ENCODE data around the gene OR5W2. TPM values are rescaled to one million over a fixed set of nuclear protein-coding genes. Genes with fewer than 3 reads are reported as not detected.

The OR5W2 gene
- total RNA-seq: not detected in 2 replicates

DNA sequence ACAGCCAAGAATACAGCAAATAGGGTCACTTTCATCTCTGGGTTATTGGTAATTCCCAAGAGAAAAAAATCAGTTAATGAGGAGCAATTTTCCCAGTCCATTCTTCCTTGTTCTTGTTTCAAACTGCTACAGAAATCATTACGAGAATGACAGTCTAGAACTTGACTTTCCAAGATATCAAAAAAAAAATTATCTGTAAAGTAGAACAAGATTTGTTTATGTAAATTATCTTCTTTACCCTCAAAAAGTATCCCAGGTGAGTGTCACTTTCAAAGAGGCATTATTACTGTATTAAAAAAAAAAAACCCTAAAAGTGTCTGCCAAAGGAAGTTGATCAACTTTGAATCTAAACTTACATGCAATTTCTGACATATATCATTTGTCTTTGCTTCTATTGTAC, at the start of gene OR5W2:
Gene OR5W2, minus strand, starts transcription at position 101 of the 400 bp plus-strand sequence. Its CDS starts 0 bp downstream, at position 101.

DNA sequence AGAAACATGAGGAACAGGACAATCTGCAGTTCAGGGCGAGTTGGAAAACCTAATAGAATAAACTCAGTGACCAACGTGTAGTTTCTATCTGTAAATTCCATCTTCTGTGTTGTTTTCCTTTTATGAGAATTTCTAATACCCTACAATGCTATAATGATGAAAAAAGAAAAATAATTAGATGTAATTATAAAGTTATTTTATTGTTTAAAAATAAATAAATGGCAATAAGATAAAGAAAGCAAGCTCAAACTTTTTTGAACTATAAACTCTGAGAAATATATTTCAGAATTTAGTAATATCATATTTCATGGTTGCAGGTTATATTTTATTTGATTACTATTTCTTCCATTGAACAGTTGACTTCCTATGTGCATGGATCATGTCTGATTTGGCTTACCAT, 21.9 kb upstream of the OR5W2 start, which contains the start of gene OR5I1:
Gene OR5I1, minus strand, starts transcription at position 101 of the 400 bp plus-strand sequence. Its CDS starts 0 bp downstream, at position 101.

DNA sequence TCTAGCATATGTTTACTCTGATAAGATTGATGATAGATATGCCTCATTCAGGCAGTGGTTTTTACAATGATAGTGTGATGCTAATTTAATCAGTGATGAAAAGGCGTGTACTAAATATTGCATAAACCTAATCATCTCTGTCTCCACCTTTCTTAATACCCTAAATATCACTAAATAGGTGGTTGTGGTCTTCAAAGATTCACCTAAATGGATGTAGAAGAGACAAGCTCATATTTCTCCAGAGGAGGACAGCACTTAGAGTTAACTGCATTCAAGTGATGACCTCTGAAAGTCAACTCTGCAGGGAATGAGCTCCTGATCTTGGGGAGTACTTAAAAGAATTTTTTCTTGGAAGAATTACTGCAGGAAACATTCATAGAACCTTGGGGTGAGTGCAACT, 31.4 kb downstream of the OR5W2 start, which contains the start of gene TRIM51:
Gene TRIM51, plus strand, starts transcription at position 301 of the 400 bp plus-strand sequence. CDS start 2,132 bp downstream, outside the sequence.

Other genes with a start within 250 kb of the OR5W2 start
- gene OR5D13, start 141.1 kb downstream of the OR5W2 start, total RNA-seq: not detected in 2 replicates
- not detected in 2 replicates for gene OR5D14, start 119.0 kb downstream of the OR5W2 start, total RNA-seq
- gene OR5L1, start 103.2 kb downstream of the OR5W2 start, total RNA-seq: not detected in 2 replicates
- gene OR5D18, start 95.0 kb downstream of the OR5W2 start, total RNA-seq: not detected in 2 replicates
- not detected in 2 replicates for gene OR5L2, start 87.4 kb downstream of the OR5W2 start, total RNA-seq
- gene OR5D16, start 75.8 kb downstream of the OR5W2 start, total RNA-seq: not detected in 2 replicates
- gene TRIM51, start 31.3 kb downstream of the OR5W2 start, total RNA-seq: not detected in 2 replicates
- not detected in 2 replicates for gene OR5I1, start 21.8 kb upstream of the OR5W2 start, total RNA-seq
- not detected in 2 replicates for gene OR10AG1, start 55.4 kb upstream of the OR5W2 start, total RNA-seq
- gene OR5F1, start 80.0 kb upstream of the OR5W2 start, total RNA-seq: not detected in 2 replicates
- gene OR5AS1, start 113.1 kb upstream of the OR5W2 start, total RNA-seq: not detected in 2 replicates
- not detected in 2 replicates for gene OR8I2, start 178.7 kb upstream of the OR5W2 start, total RNA-seq
- not detected in 2 replicates for gene OR8H2, start 189.1 kb upstream of the OR5W2 start, total RNA-seq
- gene OR8H3, start 207.8 kb upstream of the OR5W2 start, total RNA-seq: not detected in 2 replicates
- not detected in 2 replicates for gene OR8J3, start 225.6 kb upstream of the OR5W2 start, total RNA-seq
- not detected in 2 replicates for gene OR8K5, start 245.7 kb upstream of the OR5W2 start, total RNA-seq